H1 (cell line): Measurements from ENCODE around the gene DLL4. TPM values are rescaled to one million over a fixed set of nuclear protein-coding genes. Genes with fewer than 3 reads are reported as not detected.

Experiments
- CTCF ChIA-PET: fragments of 300-600 bp; sonication (Branson Sonifier 250); formaldehyde crosslinking; loops from one replicate; lab custom pipeline; 2021; ENCODE audit not compliant: partially characterized antibody; lab: Charles Lee
- POLR2A ChIA-PET: fragments of 300-600 bp; sonication (Branson Sonifier 250); formaldehyde crosslinking; loops from one replicate; lab custom pipeline; 2021; ENCODE audit warnings: inconsistent platforms; ENCODE audit not compliant: partially characterized antibody; lab: Charles Lee
- DNase-seq, 2 experiments: peaks; one replicate each; pipeline versions ENCODE4 v3.0.0 to v3.0.0-alpha.2; 2010 to 2022; ENCODE audit warnings: low spot score in 2 of 2, low read depth in 1 of 2, mixed read lengths in 1 of 2
- FAIRE-seq: peaks from 2 replicates; lab custom pipeline; 2011; peaks lifted over from hg19 to GRCh38; lab: Jason Lieb, UNC
- H2AFZ ChIP-seq: 2 replicates; pipeline ENCODE4 v1.8.1; 2012; ENCODE audit warnings: low read length, inconsistent platforms
- H2AK5ac ChIP-seq: 2 replicates; pipeline ENCODE4 v1.6.1; 2013; ENCODE audit warnings: low read depth, low read length
- H2BK120ac ChIP-seq: replicated peaks from 2 replicates; pipeline ENCODE3; 2013; ENCODE audit warnings: low read depth, low read length, inconsistent platforms
- H2BK12ac ChIP-seq: 2 replicates; pipeline ENCODE4 v1.6.1; 2013; ENCODE audit warnings: low read depth, low read length
- H2BK15ac ChIP-seq: 2 replicates; pipeline ENCODE4 v1.6.1; 2013; ENCODE audit warnings: low read length
- H2BK20ac ChIP-seq: 2 replicates; pipeline ENCODE4 v1.6.1; 2013; ENCODE audit warnings: low read length
- H2BK5ac ChIP-seq: 2 replicates; pipeline ENCODE4 v1.6.1; 2013; ENCODE audit warnings: low read depth, low read length
- H3K14ac ChIP-seq: 2 replicates; pipeline ENCODE4 v1.6.1; 2013; ENCODE audit warnings: inconsistent platforms; ENCODE audit not compliant: insufficient read length
- H3K18ac ChIP-seq: 2 replicates; pipeline ENCODE4 v1.6.1; 2013; ENCODE audit warnings: low read length; ENCODE audit errors: extremely low read depth
- H3K23ac ChIP-seq: 2 replicates; pipeline ENCODE4 v1.6.1; 2013; ENCODE audit warnings: inconsistent platforms; ENCODE audit not compliant: insufficient read length
- H3K23me2 ChIP-seq: 2 replicates; pipeline ENCODE4 v1.6.1; 2013; ENCODE audit warnings: low read depth, low read length
- H3K27ac ChIP-seq: 2 replicates; pipeline ENCODE4 v1.6.1; 2011; ENCODE audit warnings: low read depth, low read length, inconsistent platforms
- H3K27me3 ChIP-seq, 4 experiments: replicated peaks in 1 of 4; 1 replicate in 1 of 4; 2 replicates in 3 of 4; pipeline versions ENCODE4 v1.6.1 to v1.8.1; 2011 to 2013; ENCODE audit warnings: low read length in 3 of 4, mild to moderate bottlenecking in 3 of 4, inconsistent platforms in 2 of 4, mixed read lengths in 2 of 4, moderate library complexity in 1 of 4; ENCODE audit not compliant: control insufficient read depth in 3 of 4, insufficient read depth in 3 of 4; ENCODE audit errors: extremely low read depth in 1 of 4
- H3K36me3 ChIP-seq, 4 experiments: 2 replicates each; pipeline versions ENCODE4 v1.6.1 to v1.8.1; 2011 to 2013; ENCODE audit warnings: mild to moderate bottlenecking in 4 of 4, low read length in 3 of 4, moderate library complexity in 2 of 4, control low read depth in 1 of 4, inconsistent platforms in 1 of 4; ENCODE audit not compliant: insufficient read depth in 4 of 4, control insufficient read depth in 2 of 4
- H3K4ac ChIP-seq: replicated peaks from 2 replicates; pipeline ENCODE3; 2013; ENCODE audit warnings: low read length, low read depth, mixed read lengths, inconsistent platforms; ENCODE audit not compliant: insufficient read length
- H3K4me1 ChIP-seq, 4 experiments: replicated peaks in 1 of 4; 1 replicate in 1 of 4; 2 replicates in 3 of 4; pipeline versions ENCODE4 v1.6.1 to v1.8.1; 2011 to 2013; ENCODE audit warnings: low read length in 3 of 4, inconsistent platforms in 2 of 4, mixed read lengths in 1 of 4; ENCODE audit not compliant: insufficient read depth in 4 of 4, control insufficient read depth in 3 of 4
- H3K4me2 ChIP-seq, 2 experiments: 2 replicates each; pipeline versions ENCODE4 v1.6.1 to v1.8.1; 2011 to 2013; ENCODE audit warnings: low read depth in 2 of 2, low read length in 2 of 2, control low read depth in 1 of 2, inconsistent platforms in 1 of 2, mild to moderate bottlenecking in 1 of 2; ENCODE audit not compliant: insufficient read depth in 1 of 2
- H3K4me3 ChIP-seq, 4 experiments: fragments of 200-600, 300-600 bp in 1 of 4; sonication (generic), shearing (Covaris generic), sonication (Bioruptor Twin) in 1 of 4; 2 replicates each; pipeline versions ENCODE4 v1.5.1 to v1.8.1; 2011 to 2016; ENCODE audit warnings: low read length in 4 of 4, low read depth in 3 of 4, control low read depth in 2 of 4, inconsistent platforms in 2 of 4, mild to moderate bottlenecking in 2 of 4, mixed read lengths in 1 of 4, moderate library complexity in 1 of 4; ENCODE audit not compliant: insufficient read depth in 2 of 4; ENCODE audit errors: extremely low read depth in 1 of 4
- H3K56ac ChIP-seq: replicated peaks from 2 replicates; pipeline ENCODE3; 2013; ENCODE audit warnings: low read depth, mild to moderate bottlenecking, mixed read lengths, low read length, inconsistent platforms; ENCODE audit not compliant: insufficient read length
- H3K79me1 ChIP-seq: 2 replicates; pipeline ENCODE4 v1.6.1; 2013; ENCODE audit warnings: low read depth, low read length, control low read depth
- H3K79me2 ChIP-seq, 2 experiments: 2 replicates each; pipeline versions ENCODE4 v1.6.1 to v1.8.1; 2012 to 2013; ENCODE audit warnings: low read length in 2 of 2, mild to moderate bottlenecking in 2 of 2, inconsistent platforms in 1 of 2; ENCODE audit not compliant: insufficient read depth in 2 of 2, control insufficient read depth in 1 of 2
- H3K9ac ChIP-seq, 4 experiments: replicated peaks in 1 of 4; 1 replicate in 1 of 4; 2 replicates in 3 of 4; pipeline versions ENCODE4 v1.6.1 to v1.8.1; 2011 to 2013; ENCODE audit warnings: low read depth in 3 of 4, low read length in 3 of 4, control low read depth in 2 of 4, mild to moderate bottlenecking in 2 of 4, moderate library complexity in 2 of 4, inconsistent platforms in 1 of 4; ENCODE audit errors: extremely low read depth in 1 of 4
- H3K9me3 ChIP-seq, 2 experiments: 2 replicates each; pipeline versions ENCODE4 v1.6.1 to v1.8.1; 2012 to 2013; ENCODE audit warnings: mild to moderate bottlenecking in 2 of 2, moderate library complexity in 2 of 2, control low read depth in 1 of 2, inconsistent platforms in 1 of 2, low read depth in 1 of 2, low read length in 1 of 2, mixed read lengths in 1 of 2; ENCODE audit not compliant: insufficient read depth in 2 of 2
- H4K20me1 ChIP-seq, 2 experiments: replicated peaks in 1 of 2; 2 replicates each; pipeline versions ENCODE3 to v1.8.1; 2011 to 2013; ENCODE audit warnings: inconsistent platforms in 2 of 2, low read length in 2 of 2, mild to moderate bottlenecking in 1 of 2; ENCODE audit not compliant: insufficient read depth in 2 of 2, control insufficient read depth in 1 of 2
- H4K5ac ChIP-seq: 2 replicates; pipeline ENCODE4 v1.6.1; 2013; ENCODE audit warnings: low read length, low read depth, mixed read lengths, inconsistent platforms; ENCODE audit not compliant: insufficient read length
- H4K8ac ChIP-seq: 2 replicates; pipeline ENCODE4 v1.8.0; 2013; ENCODE audit warnings: mild to moderate bottlenecking, moderate library complexity, low read length, inconsistent platforms; ENCODE audit not compliant: insufficient read depth; ENCODE audit errors: extremely low read depth
- H4K91ac ChIP-seq: replicated peaks from 2 replicates; pipeline ENCODE3; 2013; ENCODE audit warnings: low read length, mixed read lengths, inconsistent platforms; ENCODE audit not compliant: insufficient read length
- BRCA1 ChIP-seq: IDR thresholded peaks from 2 replicates; pipeline ENCODE4 v1.6.1; 2012; ENCODE audit warnings: low read depth, low read length, improper control_type of control experiment
- CBX5 ChIP-seq: fragments of 300-800, 300-1000 bp; sonication (generic); IDR thresholded peaks from 2 replicates; pipeline ENCODE4 v1.7.1; 2016; ENCODE audit warnings: antibody characterized with exemption, low read length, low read depth
- CHD2 ChIP-seq: IDR thresholded peaks from 2 replicates; pipeline ENCODE4 v1.6.1; 2012; ENCODE audit warnings: low read length, improper control_type of control experiment
- CREB1 ChIP-seq: IDR thresholded peaks from 2 replicates; pipeline ENCODE4 v1.6.1; 2012; ENCODE audit warnings: inconsistent platforms
- JUN ChIP-seq: IDR thresholded peaks from 2 replicates; pipeline ENCODE4 v1.6.1; 2011; ENCODE audit warnings: low read depth, mild to moderate bottlenecking, improper control_type of control experiment, low read length
- KDM1A ChIP-seq: fragments of 200-600, 300-600 bp; sonication (generic); IDR thresholded peaks from 2 replicates; pipeline ENCODE4 v1.7.1; 2016; ENCODE audit warnings: mild to moderate bottlenecking, low read length, borderline replicate concordance
- SP2 ChIP-seq: IDR thresholded peaks from 2 replicates; pipeline ENCODE4 v1.6.1; 2012; ENCODE audit warnings: mild to moderate bottlenecking, low read length, inconsistent platforms
- TAF7 ChIP-seq: optimal IDR thresholded peaks from 2 replicates; pipeline ENCODE3; 2011; ENCODE audit warnings: low read depth, mild to moderate bottlenecking, inconsistent platforms, low read length, moderate library complexity, borderline replicate concordance
- WGBS, 2 experiments: shearing (Covaris generic) in 1 of 2; methylation state at CpG; one replicate each; pipeline versions ENCODE4 v1.1.6 to v1.1.7; 2013 to 2015; ENCODE audit warnings: low lambda C conversion rate in 2 of 2, mixed read lengths in 2 of 2, inconsistent platforms in 1 of 2, low coverage in 1 of 2, missing lambda C conversion rate in 1 of 2; ENCODE audit not compliant: insufficient replicate concordance in 2 of 2, insufficient coverage in 1 of 2, insufficient read length in 1 of 2; ENCODE audit errors: extremely low coverage in 1 of 2, missing lambda C conversion rate in 1 of 2; 5-methylcytosine and 5-hydroxymethylcytosine counted together
- polyA plus RNA-seq, 7 experiments: library from polyadenylated mRNA; depleted of rRNA in 3 of 7; stranded (reverse) in 5 of 7; unstranded in 2 of 7; fragments of >200 nt in 5 of 7; fragments of 200-250 nt in 2 of 7; gene quantifications; 1 replicate in 5 of 7; 2 replicates in 1 of 7; 4 replicates in 1 of 7; pipeline versions ENCODE4 v1.2.1 to v1.2.3, GENCODE V29; 2011 to 2013; ENCODE audit warnings: missing spikeins in 2 of 7, mixed read lengths in 2 of 7
- total RNA-seq: library from RNA; stranded (reverse); fragmentation: NEBNext Ultra II Directional; extraction: Animal tissue kit (Norgen Biotek cat#: 25700); gene quantifications from 2 replicates; pipeline ENCODE4 v1.2.1, GENCODE V29; 2021

Gene DLL4
- total and polyA plus RNA-seq, 2 of the 8 experiments (the other 6 are each of a cell fraction or from before 2014, with no cell fraction given) = 0.23 to 0.60 TPM

GRCh38 chr15:40964006-40964405 is 34.9 kb downstream of the DLL4 start:
- no peak overlapping the region for H2AFZ ChIP-seq
- H3K23me2 ChIP-seq = no peaks in the 10 kb centered on the region
- H3K36me3 ChIP-seq = no peaks in the 10 kb centered on the region
- no peaks in the 10 kb centered on the region for H3K79me2 ChIP-seq
- no peak overlapping the region for H2BK120ac ChIP-seq
- H3K56ac ChIP-seq = no peak overlapping the region
- H2BK5ac ChIP-seq = no peak overlapping the region
- no peak overlapping the region for H4K5ac ChIP-seq
- no peak overlapping the region for H3K27ac ChIP-seq
- TF ChIP-seq CBX5 (no peak), KDM1A (no peak), TAF7 (no peak), SP2 (no peak), JUN (no peak), CHD2 (no peak), BRCA1 (no peak), CREB1 (no peak)
- no peaks in the 10 kb centered on the region for H3K79me1 ChIP-seq
- H3K27me3 ChIP-seq = no peaks in the 10 kb centered on the region
- H2BK15ac ChIP-seq = no peak overlapping the region
- H2AK5ac ChIP-seq = peak overlapping the region; percentile 40; the same call in 1 of the 2 replicates
- no peak overlapping the region for H3K23ac ChIP-seq
- DNase-seq = no peak
- no peak overlapping the region for H4K91ac ChIP-seq
- POLR2A ChIA-PET = interaction anchor here (1.0 to 28.7 kb wide), 5 partner anchors 19 to 222 kb away, joined by 3 to 1505 read pairs (median 4); partner anchors contain the start of genes CHAC1, DLL4 and VPS18
- no peak overlapping the region for H3K14ac ChIP-seq
- no peak overlapping the region for H3K9ac ChIP-seq
- H3K4ac ChIP-seq = peak overlapping the region; percentile 34
- no peak overlapping the region for H4K8ac ChIP-seq
- no peak overlapping the region for H3K4me2 ChIP-seq
- FAIRE-seq = no peak
- no peak overlapping the region for H3K4me3 ChIP-seq
- no peaks in the 10 kb centered on the region for H3K9me3 ChIP-seq
- 88% methylated on average over 6 of the region's 8 CpGs; no CpG with 5 or more reads in 1 of the 2 experiments for WGBS, 2 experiments
- H3K4me1 ChIP-seq = peaks cover 0 to 7% (median 2%) of the 10 kb centered on the region in 4 experiments; a peak in 5 of 7 replicates
- H2BK12ac ChIP-seq = no peak overlapping the region
- CTCF ChIA-PET = interaction anchor here (0.6 to 5.7 kb wide), 19 partner anchors 9 to 184 kb away, joined by 3 to 56 read pairs (median 9); partner anchors contain the start of genes CHAC1 and VPS18
- H2BK20ac ChIP-seq = no peak overlapping the region
- H3K18ac ChIP-seq = no peak overlapping the region
- H4K20me1 ChIP-seq = no peaks in the 10 kb centered on the region
